GM21367 (cell line): ENCODE results near the gene PDE11A.
"Not testable (repeated sequence)": the region's sequence is repeated elsewhere in the genome, so short reads cannot be mapped to it uniquely, and the experiment has no call there.

Source experiments
- ATAC-seq: cut with Tn5 transposase; IDR thresholded peaks from one replicate; pipeline ENCODE4 v1.9.1; 2021; ENCODE audit not compliant: unreplicated experiment

The PDE11A gene

DNA sequence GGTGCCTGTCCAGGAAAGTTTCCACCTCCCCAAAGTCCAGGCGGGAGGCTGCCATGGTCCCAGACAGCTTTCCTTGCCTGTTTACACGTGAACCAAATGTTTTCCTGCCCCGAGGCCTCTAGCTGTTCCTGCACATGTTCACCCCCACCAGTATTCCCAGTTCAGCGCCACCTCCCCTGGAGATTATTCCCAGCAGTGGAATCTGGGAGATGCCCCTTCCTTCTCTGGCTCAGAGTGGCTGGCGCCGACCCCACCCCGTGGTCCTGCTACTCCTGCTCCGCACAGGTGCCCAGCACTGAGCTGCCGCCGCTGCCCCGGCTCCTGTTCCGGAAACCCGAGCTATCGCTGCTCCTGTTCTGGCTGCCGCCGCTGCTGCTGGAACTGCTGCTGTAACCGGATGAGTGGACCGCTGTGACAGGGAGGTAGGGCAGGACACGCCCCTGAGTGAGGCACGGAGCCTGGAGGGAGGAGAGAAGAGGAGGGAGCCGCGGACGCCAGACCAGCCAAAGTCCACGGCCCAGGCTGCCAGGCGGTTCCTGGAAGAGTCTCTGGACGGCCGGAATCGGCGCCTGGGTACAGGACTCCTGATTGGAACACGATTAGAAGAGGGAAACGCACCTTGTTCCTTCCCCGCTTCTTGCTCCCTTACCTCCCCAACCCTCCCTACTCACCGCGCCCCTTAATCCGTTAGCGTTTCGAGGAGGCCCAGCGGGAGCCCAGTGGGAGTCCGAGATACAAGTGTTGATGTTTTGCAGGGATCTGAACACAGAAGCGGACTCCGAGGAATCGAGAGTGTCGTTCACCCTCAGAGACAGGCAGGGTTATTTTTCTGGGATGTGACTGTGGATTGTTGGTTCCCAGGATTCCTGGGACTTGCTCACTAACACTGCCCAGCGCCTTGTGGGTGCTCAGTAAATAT lies at the start of gene PDE11A:
PDE11A (minus strand) TSS at position 395 of the 919 bp plus-strand sequence; CDS start at position 55, 340 bp downstream.
- ATAC-seq, result peak; percentile 61

GRCh38 chr2:178119179-178119922 lies 46.8 kb upstream of the PDE11A start:
- no peak for ATAC-seq

GRCh38 chr2:178117725-178118124 lies 45.1 kb upstream of the PDE11A start:
- no peak for ATAC-seq

GRCh38 chr2:178115271-178115670 lies 42.7 kb upstream of the PDE11A start:
- ATAC-seq, result no peak

GRCh38 chr2:178114462-178114861 lies 41.9 kb upstream of the PDE11A start:
- ATAC-seq, result peak; percentile 32

- peak; percentile 86 for ATAC-seq
Observed at GRCh38 chr2:178112202-178113152, 39.9 kb upstream of the PDE11A start, which contains the start of gene RBM45. TSS of gene RBM45 (plus strand) at chr2:178112437. CDS start at chr2:178112547, 110 bp downstream.

DNA sequence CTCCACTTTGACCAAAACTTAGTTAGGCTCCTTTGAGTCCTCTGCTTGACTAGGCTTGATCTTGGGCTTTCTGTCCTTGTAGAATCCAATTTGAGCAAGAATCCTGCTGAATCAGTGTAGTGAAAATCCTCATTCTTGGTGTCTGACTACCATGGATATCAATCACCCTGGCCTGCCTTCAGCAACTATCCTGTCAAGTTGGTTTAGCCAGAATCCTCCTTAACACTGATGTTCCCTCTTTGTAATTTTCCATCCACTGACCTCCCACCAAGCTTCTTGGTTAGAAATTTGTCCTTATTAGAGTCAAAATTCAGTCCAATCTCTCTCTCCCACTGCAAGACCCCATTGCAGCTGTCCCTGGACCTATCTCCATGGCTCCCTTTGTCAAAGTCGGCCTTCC lies 39.2 kb upstream of the PDE11A start:
- no peak for ATAC-seq

GRCh38 chr2:178110681-178111080 lies 38.1 kb upstream of the PDE11A start:
- no peak for ATAC-seq

DNA sequence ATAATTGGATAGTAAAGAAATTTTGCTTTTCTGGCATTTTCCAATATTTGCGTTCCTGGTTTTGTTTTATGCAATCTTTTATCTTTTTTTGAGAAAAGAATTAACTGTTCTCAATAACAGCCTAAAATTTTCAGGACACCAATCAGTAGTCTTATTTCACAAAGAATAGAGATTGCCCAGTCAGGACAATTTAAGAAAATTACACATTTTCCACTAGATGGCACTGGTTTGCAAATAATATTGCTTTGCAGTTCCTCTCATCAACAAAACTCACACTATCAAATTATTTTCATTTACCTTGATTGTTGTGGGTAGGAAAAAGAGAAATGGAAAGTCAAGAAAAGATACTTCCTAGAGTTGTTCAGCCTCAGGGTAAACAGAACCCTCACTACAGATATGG lies 37.2 kb upstream of the PDE11A start:
- no peak for ATAC-seq

DNA sequence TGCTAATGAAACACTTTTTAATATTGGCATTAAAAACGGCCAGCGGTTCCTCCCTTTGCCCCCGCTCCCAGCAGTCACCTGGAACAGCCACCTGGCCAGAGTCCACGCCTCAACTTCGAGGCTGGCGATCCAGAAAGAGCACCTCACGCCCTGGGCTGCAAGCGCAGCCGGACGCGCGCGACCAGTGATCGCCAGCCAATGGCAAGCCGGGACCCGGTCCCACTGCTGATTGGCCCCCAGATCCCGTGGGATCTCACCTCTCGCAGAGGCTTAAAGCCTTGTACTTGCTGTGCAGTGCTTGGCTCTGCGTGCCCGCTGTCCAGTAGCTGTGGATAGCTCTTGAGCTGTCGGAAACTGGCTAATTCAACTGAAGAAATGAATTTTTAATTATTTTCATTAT lies 35.6 kb upstream of the PDE11A start:
- no peak for ATAC-seq

DNA sequence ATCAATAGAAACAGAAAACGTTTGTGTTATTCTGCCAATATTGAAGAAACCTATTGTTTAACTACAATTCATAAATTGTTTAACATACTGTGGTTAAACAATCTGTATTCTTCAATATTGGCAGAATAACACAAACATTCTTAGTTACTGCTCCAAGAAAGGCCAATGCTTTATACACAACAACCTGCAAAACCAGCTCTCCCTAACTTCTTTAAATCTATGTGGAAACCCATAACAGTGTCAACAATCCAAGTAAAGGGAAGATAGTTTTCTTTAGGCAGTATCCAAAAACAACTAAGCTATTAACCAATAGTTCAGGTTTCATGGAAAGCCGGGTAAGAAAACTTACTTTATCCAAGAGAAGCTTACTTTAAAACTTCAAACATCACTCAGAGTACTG lies 33.5 kb upstream of the PDE11A start:
- ATAC-seq, result no peak

DNA sequence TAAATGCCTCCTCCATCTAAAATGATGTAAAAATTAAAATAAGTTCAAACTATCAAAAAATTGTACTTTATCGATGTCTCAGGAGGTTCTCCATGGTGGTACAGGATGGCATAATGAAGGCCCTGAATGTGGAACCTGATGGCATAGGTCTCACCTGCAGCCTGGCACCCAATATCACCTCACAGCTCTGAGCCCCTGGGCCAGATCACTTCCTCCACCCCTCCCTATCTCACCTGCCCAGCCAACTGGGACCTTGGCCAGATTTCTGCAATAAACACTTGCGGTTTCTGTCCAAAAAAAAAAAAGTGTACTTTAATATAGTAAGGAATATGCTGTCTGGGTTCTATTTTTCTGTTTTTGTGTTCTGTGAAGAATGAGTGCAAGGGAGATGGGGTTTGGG lies 33.0 kb upstream of the PDE11A start:
- ATAC-seq, result no peak

DNA sequence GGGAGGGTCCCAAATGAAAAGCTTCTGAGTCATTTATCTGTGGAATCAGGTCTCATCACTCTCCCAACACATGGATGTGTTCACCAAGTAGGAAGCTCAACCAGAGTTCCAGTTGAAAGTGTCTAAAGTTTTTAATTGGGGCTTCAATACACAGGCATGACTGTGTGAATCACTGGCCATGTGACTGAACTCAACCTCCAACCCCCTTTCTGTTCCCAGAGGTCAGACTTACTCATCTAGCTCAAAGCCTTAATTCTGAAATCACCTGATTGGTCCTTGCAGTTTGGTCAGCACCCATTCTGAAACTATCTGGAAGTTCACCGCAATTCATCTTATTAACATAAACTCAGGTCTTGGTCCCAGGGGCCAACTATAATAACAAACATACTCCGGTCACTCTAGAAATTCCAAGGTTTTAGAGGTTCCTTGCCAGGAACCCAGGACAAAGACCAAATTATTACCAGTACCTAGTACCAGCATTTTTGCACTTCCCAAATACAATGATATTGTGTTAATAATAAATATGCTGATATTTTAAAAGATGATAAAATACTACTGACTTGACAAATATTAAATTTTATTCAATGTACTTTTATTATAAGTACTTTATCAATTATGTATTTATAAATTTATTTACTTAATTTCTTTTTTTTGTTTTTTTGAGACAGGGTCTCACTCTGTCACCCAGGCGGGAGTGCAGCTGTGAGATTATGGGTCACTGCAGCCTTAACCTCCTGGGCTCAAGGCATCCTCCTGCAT lies 28.9 kb upstream of the PDE11A start:
- no peak for ATAC-seq

- no peak for ATAC-seq
Observed at GRCh38 chr2:178093471-178093870, 20.9 kb upstream of the PDE11A start.

DNA sequence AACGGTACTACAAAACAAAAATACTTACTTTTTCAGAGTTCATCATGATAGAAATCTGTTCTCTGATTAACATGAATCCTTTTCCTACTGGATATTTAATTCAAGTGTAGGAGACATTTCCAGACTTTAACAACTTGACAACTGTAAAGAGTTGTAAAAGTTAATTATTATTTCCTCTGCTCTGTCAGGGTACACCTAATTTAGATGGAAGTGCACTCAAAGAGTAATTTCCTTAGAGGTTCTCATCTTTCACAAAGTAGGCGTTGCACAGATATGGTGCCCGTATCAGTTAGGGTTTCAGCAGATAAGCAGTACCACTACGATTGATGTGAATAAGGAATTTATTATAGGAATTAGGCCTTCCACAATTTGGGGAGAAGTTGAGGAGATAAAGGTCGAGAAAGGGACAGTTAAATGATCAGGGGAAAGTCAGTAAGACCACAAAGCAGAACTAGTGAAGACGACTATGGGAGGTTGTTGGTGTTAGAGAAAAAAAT lies 16.2 kb upstream of the PDE11A start:
- ATAC-seq, result no peak

GRCh38 chr2:178084273-178084672 lies 11.7 kb upstream of the PDE11A start:
- ATAC-seq, result no peak

- ATAC-seq, result no peak
Observed at GRCh38 chr2:178082408-178083045, 9.9 kb upstream of the PDE11A start.

- not testable (repeated sequence) for ATAC-seq
Observed at GRCh38 chr2:178079279-178079678, 6.7 kb upstream of the PDE11A start.

- no peak for ATAC-seq
Observed at GRCh38 chr2:178076130-178076529, 3.6 kb upstream of the PDE11A start.

DNA sequence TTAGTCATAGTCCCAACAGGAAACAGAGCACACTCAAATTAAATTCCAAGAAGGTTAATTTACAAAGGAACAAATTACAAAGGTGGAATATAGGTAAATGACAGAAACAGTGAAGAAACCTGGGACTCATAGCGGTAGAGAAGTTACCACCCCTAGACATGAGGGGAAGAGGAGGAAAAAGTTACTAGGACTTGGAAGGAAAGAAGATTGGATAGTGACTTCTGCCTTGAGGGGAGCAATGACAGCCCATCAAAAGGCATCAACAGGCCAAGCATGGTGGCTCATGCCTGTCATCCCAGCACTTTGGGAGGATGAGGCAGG lies 2.4 kb upstream of the PDE11A start:
- ATAC-seq, result no peak
